Stimulated activated CD4-positive, alpha-beta T cell treated with anti-CD3 and anti-CD28 coated beads, Interleukin-1b, Interleukin-23, amount 100 ng/mL, for 4 hours (primary cell): ENCODE measurements around the gene PDZD7.
A peak's percentile ranks its signal among the peaks of the same experiment; 100 is the strongest.

Experiments
- DNase-seq, 2 donors: peaks; one replicate each; pipeline ENCODE4 v3.0.0-alpha.2; 2020; ENCODE audit warnings: low read depth in 2 of 2

The PDZD7 gene

GRCh38 chr10:101018600-101019439 is 12.1 kb downstream of the PDZD7 start:
- peak; percentile 63 to 68 for DNase-seq

GRCh38 chr10:101018118-101018599 is 12.8 kb downstream of the PDZD7 start:
- DNase-seq = no peak

GRCh38 chr10:101016814-101017213 is 14.1 kb downstream of the PDZD7 start:
- DNase-seq = no peak

GRCh38 chr10:101015582-101015973 is 15.4 kb downstream of the PDZD7 start:
- DNase-seq = no peak

GRCh38 chr10:101014966-101015581 is 15.9 kb downstream of the PDZD7 start:
- DNase-seq = no peak

GRCh38 chr10:101014230-101014884 is 16.6 kb downstream of the PDZD7 start:
- DNase-seq = peak; percentile 64 to 73

- no peak for DNase-seq
These were observed 17.5 kb downstream of the PDZD7 start for GRCh38 chr10:101013365-101013825.

- DNase-seq = peak; percentile 64 to 69
These were observed 18.2 kb downstream of the PDZD7 start for GRCh38 chr10:101012525-101013364.

- DNase-seq = no peak
These were observed 19.2 kb downstream of the PDZD7 start for GRCh38 chr10:101011517-101012423.

- DNase-seq = no peak
These were observed 20.6 kb downstream of the PDZD7 start for GRCh38 chr10:101010329-101010728.

- no peak for DNase-seq
These were observed 22.0 kb downstream of the PDZD7 start for GRCh38 chr10:101008823-101009423.

GRCh38 chr10:101007915-101008822 is 22.8 kb downstream of the PDZD7 start:
- no peak for DNase-seq

GRCh38 chr10:101007099-101007711 is 23.7 kb downstream of the PDZD7 start:
- DNase-seq = no peak

- no peak for DNase-seq
These were observed 24.3 kb downstream of the PDZD7 start for GRCh38 chr10:101006593-101007098.

- no peak for DNase-seq
These were observed 24.9 kb downstream of the PDZD7 start for GRCh38 chr10:101005869-101006567.

GRCh38 chr10:101005361-101005760 is 25.6 kb downstream of the PDZD7 start:
- DNase-seq = no peak

- DNase-seq = no peak
These were observed 27.2 kb downstream of the PDZD7 start for GRCh38 chr10:101003639-101004206.
